ENCODE results near the gene POU6F2. TPM values are rescaled to one million over a fixed set of nuclear protein-coding genes. Genes with fewer than 3 reads are reported as not detected.
"Not testable (repeated sequence)": the region's sequence is repeated elsewhere in the genome, so short reads cannot be mapped to it uniquely, and the experiment has no call there.

The POU6F2 gene
- total and polyA plus RNA-seq, 4 donors, result 0.38 to 1.9 (median 1.5) TPM; not detected in 1

DNA sequence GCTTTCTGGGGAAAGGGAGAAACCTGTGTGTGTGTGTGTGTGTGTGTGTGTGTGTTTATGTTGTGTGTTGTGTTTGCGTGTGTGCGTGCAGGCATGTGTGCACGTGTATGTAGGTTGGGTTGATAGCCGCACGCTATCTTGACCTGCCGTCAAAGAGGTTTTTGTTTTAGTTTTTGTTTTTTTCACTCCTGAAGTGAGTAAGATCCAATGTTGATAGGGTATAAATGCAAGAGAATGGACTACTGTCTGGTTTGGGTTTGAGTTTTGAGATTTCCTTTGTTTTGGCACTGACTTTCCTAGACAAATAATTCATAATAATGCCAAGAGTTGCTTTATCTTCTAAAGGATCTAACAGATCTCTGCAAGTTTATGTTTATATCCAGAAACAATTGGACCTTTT lies 27.8 kb downstream of the POU6F2 start:
- Histone ChIP-seq H3K27ac (ENCODE audit: low read depth in 1 of 2, low read length in 2 of 2) (no peak overlapping the region), H3K4me1 (ENCODE audit: control insufficient read depth in 1 of 2, insufficient read depth in 2 of 2, low read length in 2 of 2) (no peaks in the 10 kb centered on the region), H3K27me3 (ENCODE audit: control insufficient read depth in 1 of 2, insufficient read depth in 2 of 2, low read length in 1 of 2) (no peaks in the 10 kb centered on the region), H3K4me3 (ENCODE audit: low read length in 2 of 2) (no peak overlapping the region), H3K36me3 (ENCODE audit: control insufficient read depth in 1 of 2, insufficient read depth in 2 of 2, low read length in 1 of 2) (no peaks in the 10 kb centered on the region), H3K9me3 (ENCODE audit: control insufficient read depth, low read length) (no peaks in the 10 kb centered on the region)
- WGBS, 2 donors, result 19 to 34% methylated on average over 6 of the region's 6 CpGs
- ATAC-seq (ENCODE audit: low FRiP score) (no peak), DNase-seq (no peak)
- intact Hi-C loops (cut with DNase I), result no loop called here

DNA sequence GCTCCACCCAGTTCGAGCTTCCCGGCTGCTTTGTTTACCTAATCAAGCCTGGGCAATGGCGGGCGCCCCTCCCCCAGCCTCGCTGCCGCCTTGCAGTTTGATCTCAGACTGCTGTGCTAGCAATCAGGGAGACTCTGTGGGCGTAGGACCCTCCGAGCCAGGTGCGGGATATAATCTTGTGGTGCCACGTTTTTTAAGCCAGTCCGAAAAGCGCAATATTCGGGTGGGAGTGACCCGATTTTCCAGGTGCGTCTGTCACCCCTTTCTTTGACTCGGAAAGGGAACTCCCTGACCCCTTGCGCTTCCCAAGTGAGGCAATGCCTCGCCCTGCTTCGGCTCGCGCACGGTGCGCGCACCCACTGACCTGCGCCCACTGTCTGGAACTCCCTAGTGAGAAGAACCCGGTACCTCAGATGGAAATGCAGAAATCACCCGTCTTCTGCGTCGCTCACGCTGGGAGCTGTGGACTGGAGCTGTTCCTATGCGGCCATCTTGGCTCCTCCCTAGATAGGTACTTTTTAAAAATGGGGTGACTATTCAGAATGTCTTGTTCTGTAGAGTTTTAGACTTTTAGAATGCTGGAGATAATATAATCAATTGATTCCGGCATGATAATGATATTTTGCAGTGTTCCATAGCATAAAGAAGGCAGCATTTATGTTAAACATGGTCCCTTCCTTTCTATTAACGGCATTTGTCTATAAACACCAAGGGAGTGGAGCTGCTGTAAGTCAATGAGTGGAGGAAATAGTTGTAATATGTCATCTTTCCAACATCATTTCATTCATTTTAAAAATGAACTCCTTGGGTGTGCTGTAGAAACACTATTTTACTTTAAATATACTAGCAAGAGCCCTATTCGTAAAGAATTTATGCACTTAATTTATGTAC lies 35.6 kb downstream of the POU6F2 start:
- H3K27ac ChIP-seq (ENCODE audit: low read depth in 1 of 2, low read length in 2 of 2); H3K4me1 ChIP-seq (ENCODE audit: control insufficient read depth in 1 of 2, insufficient read depth in 2 of 2, low read length in 2 of 2); H3K36me3 ChIP-seq (ENCODE audit: control insufficient read depth in 1 of 2, insufficient read depth in 2 of 2, low read length in 1 of 2); DNase-seq; H3K27me3 ChIP-seq (ENCODE audit: control insufficient read depth in 1 of 2, insufficient read depth in 2 of 2, low read length in 1 of 2); H3K4me3 ChIP-seq (ENCODE audit: low read length in 2 of 2); H3K9me3 ChIP-seq (ENCODE audit: control insufficient read depth, low read length); intact Hi-C loops (cut with DNase I); ATAC-seq (ENCODE audit: low FRiP score): not testable (repeated sequence)
- WGBS, 2 donors, result 86 to 88% methylated on average over 25 to 29 of the region's 34 CpGs

DNA sequence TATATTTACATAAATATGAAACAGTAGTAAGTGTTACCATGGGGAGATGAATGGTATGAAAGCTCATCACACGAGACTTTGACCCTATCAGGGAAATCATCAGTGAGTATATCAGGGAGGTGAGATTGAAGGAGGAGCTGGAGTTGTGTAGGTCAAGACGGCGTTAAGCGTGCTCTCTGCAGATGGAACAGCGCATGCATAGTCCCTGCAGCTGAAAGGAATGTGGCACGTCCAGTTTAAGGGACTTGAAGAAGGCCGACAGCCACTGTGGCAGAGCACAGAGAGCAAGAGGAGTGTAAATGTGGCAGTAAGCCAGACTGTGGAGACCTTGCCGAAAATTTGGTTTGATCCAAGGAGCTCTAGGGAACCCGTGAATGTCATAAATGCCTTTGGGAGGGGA lies 38.9 kb downstream of the POU6F2 start:
- Histone ChIP-seq H3K36me3 (ENCODE audit: control insufficient read depth in 1 of 2, insufficient read depth in 2 of 2, low read length in 1 of 2) (no peaks in the 10 kb centered on the region), H3K27me3 (ENCODE audit: control insufficient read depth in 1 of 2, insufficient read depth in 2 of 2, low read length in 1 of 2) (no peaks in the 10 kb centered on the region), H3K4me1 (ENCODE audit: control insufficient read depth in 1 of 2, insufficient read depth in 2 of 2, low read length in 2 of 2) (no peaks in the 10 kb centered on the region), H3K9me3 (ENCODE audit: control insufficient read depth, low read length) (no peaks in the 10 kb centered on the region), H3K4me3 (ENCODE audit: low read length in 2 of 2) (no peak overlapping the region), H3K27ac (ENCODE audit: low read depth in 1 of 2, low read length in 2 of 2) (no peak overlapping the region)
- WGBS, 2 donors, result 80 to 82% methylated on average over 9 of the region's 9 CpGs
- no peak for ATAC-seq (ENCODE audit: low FRiP score)
- no peak for DNase-seq
- intact Hi-C loops (cut with DNase I), result no loop called here

DNA sequence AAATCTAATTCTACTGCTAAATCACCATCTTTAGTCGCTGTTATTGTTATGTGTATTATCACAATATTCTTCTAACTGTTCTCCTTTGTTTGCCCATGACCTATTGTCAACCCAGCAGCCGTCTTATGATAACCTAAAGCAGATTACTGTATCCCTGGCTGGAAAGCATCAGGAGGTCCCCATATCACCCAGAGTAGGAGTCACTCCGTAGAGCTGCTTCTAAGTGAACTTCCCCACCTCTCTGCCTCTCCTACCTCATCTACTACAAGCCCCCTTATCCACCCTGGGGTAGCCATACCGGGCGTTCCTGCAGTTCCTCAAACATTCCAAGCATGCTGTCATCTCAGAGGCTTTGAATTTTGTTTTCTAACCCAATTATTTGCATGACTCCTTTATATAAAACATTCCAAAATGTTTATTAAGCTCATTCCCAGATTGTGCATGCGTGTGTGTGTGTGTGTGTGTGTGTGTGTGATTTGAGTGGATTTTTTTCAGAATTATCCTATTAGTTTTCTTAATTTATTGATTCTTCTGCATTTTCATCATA lies 39.7 kb downstream of the POU6F2 start:
- Histone ChIP-seq H3K9me3 (ENCODE audit: control insufficient read depth, low read length) (no peaks in the 10 kb centered on the region), H3K36me3 (ENCODE audit: control insufficient read depth in 1 of 2, insufficient read depth in 2 of 2, low read length in 1 of 2) (no peaks in the 10 kb centered on the region), H3K27me3 (ENCODE audit: control insufficient read depth in 1 of 2, insufficient read depth in 2 of 2, low read length in 1 of 2) (no peaks in the 10 kb centered on the region), H3K4me3 (ENCODE audit: low read length in 2 of 2) (no peak overlapping the region), H3K27ac (ENCODE audit: low read depth in 1 of 2, low read length in 2 of 2) (no peak overlapping the region), H3K4me1 (ENCODE audit: control insufficient read depth in 1 of 2, insufficient read depth in 2 of 2, low read length in 2 of 2) (no peaks in the 10 kb centered on the region)
- DNase-seq, result no peak
- no peak for ATAC-seq (ENCODE audit: low FRiP score)
- WGBS, 2 donors, result 39 to 50% methylated on average over 6 of the region's 6 CpGs
- intact Hi-C loops (cut with DNase I), result no loop called here

DNA sequence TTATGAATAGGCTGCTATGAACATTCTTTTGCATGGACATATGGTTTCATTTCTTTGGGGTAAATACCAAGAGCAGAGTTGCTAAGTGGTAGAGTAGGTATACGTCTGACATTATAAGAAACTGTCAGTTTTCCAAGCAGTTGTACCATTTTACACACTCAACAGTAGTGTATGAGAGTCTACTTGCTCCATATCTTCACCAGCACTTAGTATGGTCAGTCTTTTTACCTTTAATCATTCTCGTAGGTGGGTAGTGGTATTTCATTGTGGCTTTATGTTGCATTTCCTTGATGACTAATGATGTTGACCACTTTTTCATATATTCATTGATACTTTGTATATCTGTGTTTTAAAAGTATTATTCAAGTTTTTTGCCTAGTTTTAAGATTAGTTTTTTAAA lies 45.1 kb downstream of the POU6F2 start:
- Histone ChIP-seq H3K4me1 (ENCODE audit: control insufficient read depth in 1 of 2, insufficient read depth in 2 of 2, low read length in 2 of 2) (peaks cover 0 to 5% of the 10 kb centered on the region in 2 donors), H3K27me3 (ENCODE audit: control insufficient read depth in 1 of 2, insufficient read depth in 2 of 2, low read length in 1 of 2) (no peaks in the 10 kb centered on the region), H3K27ac (ENCODE audit: low read depth in 1 of 2, low read length in 2 of 2) (no peak overlapping the region), H3K9me3 (ENCODE audit: control insufficient read depth, low read length) (no peaks in the 10 kb centered on the region), H3K36me3 (ENCODE audit: control insufficient read depth in 1 of 2, insufficient read depth in 2 of 2, low read length in 1 of 2) (no peaks in the 10 kb centered on the region), H3K4me3 (ENCODE audit: low read length in 2 of 2) (no peak overlapping the region)
- ATAC-seq (ENCODE audit: low FRiP score), result no peak
- DNase-seq, result no peak
- 95 to 97% methylated on average over 2 of the region's 2 CpGs for WGBS, 2 donors
- intact Hi-C loops (cut with DNase I), result no loop called here

DNA sequence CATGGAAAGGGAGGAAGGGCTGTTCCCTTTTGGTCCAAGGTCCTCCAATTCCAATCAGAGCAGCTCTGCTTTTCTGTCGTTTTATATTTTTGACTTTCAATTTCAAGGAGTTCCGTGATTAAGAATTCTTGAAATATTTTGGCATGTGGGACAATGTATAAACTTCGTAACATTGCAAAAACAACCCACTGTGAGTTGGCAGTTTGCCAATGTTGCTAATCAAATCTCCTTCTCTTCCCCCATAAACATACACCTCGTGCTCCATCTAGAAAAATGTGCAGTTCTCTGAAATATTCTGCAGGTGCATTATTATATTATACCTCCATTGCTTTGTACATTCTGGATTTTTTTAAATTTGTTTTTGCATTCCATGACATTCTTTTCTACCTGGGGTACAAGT lies 49.8 kb downstream of the POU6F2 start:
- 3 to 6% methylated on average over 4 of the region's 4 CpGs for WGBS, 2 donors
- DNase-seq (no peak), ATAC-seq (ENCODE audit: low FRiP score) (no peak)
- H3K4me3 ChIP-seq (ENCODE audit: low read length in 2 of 2), result no peak overlapping the region
- H3K27ac ChIP-seq (ENCODE audit: low read depth in 1 of 2, low read length in 2 of 2), result no peak overlapping the region
- no peaks in the 10 kb centered on the region for H3K27me3 ChIP-seq (ENCODE audit: control insufficient read depth in 1 of 2, insufficient read depth in 2 of 2, low read length in 1 of 2)
- H3K4me1 ChIP-seq (ENCODE audit: control insufficient read depth in 1 of 2, insufficient read depth in 2 of 2, low read length in 2 of 2), result peaks cover 0 to 5% of the 10 kb centered on the region in 2 donors
- H3K9me3 ChIP-seq (ENCODE audit: control insufficient read depth, low read length), result no peaks in the 10 kb centered on the region
- H3K36me3 ChIP-seq (ENCODE audit: control insufficient read depth in 1 of 2, insufficient read depth in 2 of 2, low read length in 1 of 2), result no peaks in the 10 kb centered on the region
- intact Hi-C loops (cut with DNase I), result no loop called here

DNA sequence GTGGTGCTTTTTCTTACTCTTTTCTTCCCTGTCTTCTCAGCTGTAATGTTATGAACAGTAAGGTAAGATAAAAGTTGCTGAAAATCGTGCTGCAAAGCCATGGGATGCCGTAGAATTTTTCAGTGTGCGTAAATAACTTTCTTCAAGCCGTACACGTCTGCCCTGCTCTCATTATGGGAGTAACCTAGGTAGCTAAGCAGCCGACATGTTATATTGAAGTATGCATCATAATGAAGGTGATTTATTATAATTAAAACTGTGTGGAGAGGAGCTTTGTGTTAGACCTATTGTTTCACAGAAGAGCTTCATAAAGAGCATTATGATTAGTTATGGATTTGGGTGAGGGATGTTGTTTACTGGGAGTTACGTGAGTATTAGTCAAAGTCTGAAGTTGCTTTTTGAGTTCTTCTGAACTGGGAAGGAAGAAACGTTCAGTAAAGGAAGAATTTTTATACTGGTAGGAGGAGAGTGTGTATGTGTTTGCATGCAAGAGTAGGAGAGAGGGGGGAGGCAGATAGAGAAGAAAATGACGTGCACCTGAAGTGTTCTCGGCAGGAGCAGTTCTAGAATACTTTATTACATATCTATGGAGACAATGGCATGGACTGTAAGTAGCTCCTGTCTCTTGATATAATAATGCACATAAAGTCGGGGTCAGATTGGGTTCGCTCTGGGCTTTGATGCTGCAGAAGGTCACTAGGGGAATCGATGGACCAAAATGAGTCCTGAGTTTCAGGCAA lies 56.3 kb downstream of the POU6F2 start:
- intact Hi-C loops (cut with DNase I), result no loop called here
- Histone ChIP-seq H3K4me3 (ENCODE audit: low read length in 2 of 2) (no peak overlapping the region), H3K36me3 (ENCODE audit: control insufficient read depth in 1 of 2, insufficient read depth in 2 of 2, low read length in 1 of 2) (no peaks in the 10 kb centered on the region), H3K27me3 (ENCODE audit: control insufficient read depth in 1 of 2, insufficient read depth in 2 of 2, low read length in 1 of 2) (no peaks in the 10 kb centered on the region), H3K4me1 (ENCODE audit: control insufficient read depth in 1 of 2, insufficient read depth in 2 of 2, low read length in 2 of 2) (no peaks in the 10 kb centered on the region), H3K9me3 (ENCODE audit: control insufficient read depth, low read length) (no peaks in the 10 kb centered on the region), H3K27ac (ENCODE audit: low read depth in 1 of 2, low read length in 2 of 2) (no peak overlapping the region)
- ATAC-seq (ENCODE audit: low FRiP score) (no peak), DNase-seq (no peak)
- WGBS, 2 donors, result 66 to 69% methylated on average over 13 of the region's 13 CpGs

DNA sequence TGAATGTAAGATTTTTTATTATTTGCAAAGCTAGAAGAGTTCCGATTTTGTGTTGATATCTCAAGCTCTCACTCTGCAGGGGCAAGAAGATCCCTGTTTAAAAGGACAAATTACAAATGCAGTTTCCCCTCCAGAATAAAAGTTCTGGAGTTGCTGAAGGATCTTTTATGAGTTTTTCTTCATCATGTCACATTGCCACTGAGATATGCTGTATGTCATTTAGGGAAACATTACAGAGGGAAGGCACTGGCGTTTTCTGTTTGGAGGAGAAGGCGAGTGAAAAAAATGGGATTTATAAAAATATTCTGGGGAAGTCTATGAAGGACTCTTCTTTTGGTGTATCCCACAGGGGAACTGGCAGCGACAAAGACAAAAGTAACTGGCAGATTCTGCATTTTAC lies 57.4 kb downstream of the POU6F2 start:
- Histone ChIP-seq H3K36me3 (ENCODE audit: control insufficient read depth in 1 of 2, insufficient read depth in 2 of 2, low read length in 1 of 2) (no peaks in the 10 kb centered on the region), H3K4me3 (ENCODE audit: low read length in 2 of 2) (no peak overlapping the region), H3K27me3 (ENCODE audit: control insufficient read depth in 1 of 2, insufficient read depth in 2 of 2, low read length in 1 of 2) (no peaks in the 10 kb centered on the region), H3K27ac (ENCODE audit: low read depth in 1 of 2, low read length in 2 of 2) (no peak overlapping the region), H3K4me1 (ENCODE audit: control insufficient read depth in 1 of 2, insufficient read depth in 2 of 2, low read length in 2 of 2) (no peaks in the 10 kb centered on the region), H3K9me3 (ENCODE audit: control insufficient read depth, low read length) (no peaks in the 10 kb centered on the region)
- DNase-seq (no peak), ATAC-seq (ENCODE audit: low FRiP score) (no peak)
- intact Hi-C loops (cut with DNase I), result no loop called here
- 28 to 36% methylated on average over 4 of the region's 4 CpGs for WGBS, 2 donors

All from aorta (tissue), 5 donors.